Right atrium auricular region (tissue), 2 donors: ENCODE data around the gene ATP1B2. TPM values are rescaled to one million over a fixed set of nuclear protein-coding genes. Genes with fewer than 3 reads are reported as not detected.
"Not testable (repeated sequence)": the region's sequence is repeated elsewhere in the genome, so short reads cannot be mapped to it uniquely, and the experiment has no call there.

Experiments used
- DNase-seq: peaks from one replicate; pipeline ENCODE4 v3.0.0-alpha.2; 2019; ENCODE audit warnings: low spot score
- H3K27ac ChIP-seq, 2 donors: fragments of 200-600 bp; sonication (generic); 1 replicate in 1 of 2; 2 replicates in 1 of 2; pipeline ENCODE4 v1.5.1; 2016 to 2019
- H3K27me3 ChIP-seq, 2 donors: fragments of 200-600 bp; sonication (generic); one replicate each; pipeline versions ENCODE4 v1.5.1 to v1.6.0; 2017 to 2019
- H3K36me3 ChIP-seq: fragments of 200-600 bp; sonication (generic); one replicate; pipeline ENCODE4 v1.5.1; 2016
- H3K4me1 ChIP-seq, 2 donors: fragments of 200-600 bp; sonication (generic); one replicate each; pipeline versions ENCODE4 v1.5.1 to v1.6.0; 2017 to 2019
- H3K4me3 ChIP-seq, 2 donors: fragments of 200-600 bp; sonication (generic); 1 replicate in 1 of 2; 2 replicates in 1 of 2; pipeline ENCODE4 v1.5.1; 2017 to 2019; ENCODE audit warnings: mild to moderate bottlenecking in 1 of 2, moderate library complexity in 1 of 2
- H3K9me3 ChIP-seq, 2 donors: fragments of 200-600 bp; sonication (generic); one replicate each; pipeline ENCODE4 v1.5.1; 2019
- total RNA-seq, 2 donors: library from RNA; depleted of rRNA; stranded (reverse); fragments of >200 nt; gene quantifications; one replicate each; pipeline ENCODE4 v1.1.0, GENCODE V29; 2016
- TF ChIP-seq, protein P1 (sequence below), 2 donors: fragments of 200-600 bp; sonication (generic); IDR thresholded peaks; one replicate each; pipeline ENCODE4 v1.5.1; 2019; ENCODE audit warnings: antibody characterized with exemption in 2 of 2

Gene ATP1B2
- total RNA-seq, 2 donors from 2014 or later = 1.2 to 2.2 TPM

DNA sequence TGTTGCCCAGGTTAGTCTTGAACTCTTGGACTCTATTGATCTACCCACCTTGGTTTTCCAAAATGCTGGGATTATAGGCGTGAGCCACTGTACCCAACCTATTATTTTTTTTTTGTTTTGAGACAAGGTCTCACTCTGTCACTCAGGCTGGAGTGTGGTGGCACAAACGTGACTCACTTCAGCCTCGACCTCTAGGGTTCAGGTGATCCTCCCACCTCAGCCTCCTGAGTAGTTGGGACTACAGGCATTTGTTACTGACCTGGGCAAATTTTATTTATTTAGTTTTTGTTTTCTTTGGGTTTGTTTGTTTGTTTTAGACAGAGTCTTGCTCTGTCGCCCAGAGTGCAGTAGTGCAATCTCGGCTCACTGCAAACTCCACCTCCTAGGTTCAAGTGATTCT is 27.1 kb upstream of the ATP1B2 start:
- TF ChIP-seq, protein P1, sequence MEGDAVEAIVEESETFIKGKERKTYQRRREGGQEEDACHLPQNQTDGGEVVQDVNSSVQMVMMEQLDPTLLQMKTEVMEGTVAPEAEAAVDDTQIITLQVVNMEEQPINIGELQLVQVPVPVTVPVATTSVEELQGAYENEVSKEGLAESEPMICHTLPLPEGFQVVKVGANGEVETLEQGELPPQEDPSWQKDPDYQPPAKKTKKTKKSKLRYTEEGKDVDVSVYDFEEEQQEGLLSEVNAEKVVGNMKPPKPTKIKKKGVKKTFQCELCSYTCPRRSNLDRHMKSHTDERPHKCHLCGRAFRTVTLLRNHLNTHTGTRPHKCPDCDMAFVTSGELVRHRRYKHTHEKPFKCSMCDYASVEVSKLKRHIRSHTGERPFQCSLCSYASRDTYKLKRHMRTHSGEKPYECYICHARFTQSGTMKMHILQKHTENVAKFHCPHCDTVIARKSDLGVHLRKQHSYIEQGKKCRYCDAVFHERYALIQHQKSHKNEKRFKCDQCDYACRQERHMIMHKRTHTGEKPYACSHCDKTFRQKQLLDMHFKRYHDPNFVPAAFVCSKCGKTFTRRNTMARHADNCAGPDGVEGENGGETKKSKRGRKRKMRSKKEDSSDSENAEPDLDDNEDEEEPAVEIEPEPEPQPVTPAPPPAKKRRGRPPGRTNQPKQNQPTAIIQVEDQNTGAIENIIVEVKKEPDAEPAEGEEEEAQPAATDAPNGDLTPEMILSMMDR (IDR thresholded peaks at IDR 0.05) = no peak
- H3K36me3 ChIP-seq = no peaks in the 10 kb centered on the region
- no peak for DNase-seq
- H3K9me3 ChIP-seq = no peaks in the 10 kb centered on the region
- no peaks in the 10 kb centered on the region for H3K27me3 ChIP-seq
- H3K4me1 ChIP-seq = peaks cover 0 to 16% of the 10 kb centered on the region in 2 donors
- H3K27ac ChIP-seq = no peak overlapping the region
- H3K4me3 ChIP-seq = no peak overlapping the region

DNA sequence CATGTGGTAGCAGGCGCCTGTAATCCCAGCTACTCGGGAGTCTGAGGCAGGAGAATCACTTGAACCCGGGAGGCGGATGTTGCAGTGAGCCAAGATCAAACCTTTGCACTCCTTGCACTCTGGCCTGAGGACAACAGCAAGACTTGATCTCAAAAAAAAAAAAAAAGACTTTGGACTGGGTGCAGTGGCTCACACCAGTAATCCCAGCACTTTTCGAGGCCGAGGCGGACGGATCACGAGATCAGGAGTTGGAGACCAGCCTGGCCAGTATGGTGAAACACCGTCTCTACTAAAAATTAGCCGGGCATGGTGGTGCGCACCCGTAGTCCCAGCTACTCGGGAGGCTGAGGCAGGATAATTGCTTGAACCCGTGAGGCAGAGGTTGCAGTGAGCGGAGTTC is 25.0 kb upstream of the ATP1B2 start:
- not testable (repeated sequence) for H3K36me3 ChIP-seq, H3K27me3 ChIP-seq, H3K4me3 ChIP-seq, H3K9me3 ChIP-seq, DNase-seq, H3K27ac ChIP-seq
- H3K4me1 ChIP-seq = peaks cover 0 to 16% of the 10 kb centered on the region in 2 donors

DNA sequence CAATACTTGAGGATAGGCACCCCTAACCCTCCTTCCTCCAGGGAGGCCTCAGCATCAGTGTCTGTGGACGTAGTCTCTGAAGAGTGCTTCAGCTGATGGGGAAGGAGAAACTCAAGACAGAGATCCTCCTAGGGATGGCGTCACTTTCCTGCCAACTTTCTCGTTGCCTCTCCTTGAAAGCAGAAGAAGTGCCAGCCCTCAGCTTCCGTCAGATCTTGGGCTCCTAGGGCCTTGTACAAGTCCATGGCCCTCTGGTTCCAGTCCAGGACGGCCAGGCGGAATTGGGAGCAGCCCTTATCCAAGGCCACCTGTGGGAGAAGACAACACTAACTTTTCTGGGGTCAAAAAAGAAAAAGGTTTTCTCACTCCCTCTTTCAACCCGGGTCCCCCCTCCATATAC is 24.4 kb upstream of the ATP1B2 start:
- H3K4me3 ChIP-seq = no peak overlapping the region
- H3K9me3 ChIP-seq = no peaks in the 10 kb centered on the region
- H3K27ac ChIP-seq = peak overlapping the region in 1 of 2 donors; percentile 97
- H3K4me1 ChIP-seq = peaks cover 0 to 17% of the 10 kb centered on the region in 2 donors
- TF ChIP-seq, protein P1 (IDR thresholded peaks at IDR 0.05) = no peak
- no peak for DNase-seq
- no peaks in the 10 kb centered on the region for H3K36me3 ChIP-seq
- no peaks in the 10 kb centered on the region for H3K27me3 ChIP-seq

GRCh38 chr17:7626956-7627249 is 23.8 kb upstream of the ATP1B2 start:
- H3K4me3 ChIP-seq = peak overlapping the region; percentile 78 to 81
- DNase-seq = no peak
- peaks cover 0 to 23% of the 10 kb centered on the region in 2 donors for H3K4me1 ChIP-seq
- no peaks in the 10 kb centered on the region for H3K36me3 ChIP-seq
- no peaks in the 10 kb centered on the region for H3K9me3 ChIP-seq
- H3K27ac ChIP-seq = peak overlapping the region; percentile 97 to 98
- no peaks in the 10 kb centered on the region for H3K27me3 ChIP-seq
- TF ChIP-seq, protein P1 (IDR thresholded peaks at IDR 0.05) = no peak

DNA sequence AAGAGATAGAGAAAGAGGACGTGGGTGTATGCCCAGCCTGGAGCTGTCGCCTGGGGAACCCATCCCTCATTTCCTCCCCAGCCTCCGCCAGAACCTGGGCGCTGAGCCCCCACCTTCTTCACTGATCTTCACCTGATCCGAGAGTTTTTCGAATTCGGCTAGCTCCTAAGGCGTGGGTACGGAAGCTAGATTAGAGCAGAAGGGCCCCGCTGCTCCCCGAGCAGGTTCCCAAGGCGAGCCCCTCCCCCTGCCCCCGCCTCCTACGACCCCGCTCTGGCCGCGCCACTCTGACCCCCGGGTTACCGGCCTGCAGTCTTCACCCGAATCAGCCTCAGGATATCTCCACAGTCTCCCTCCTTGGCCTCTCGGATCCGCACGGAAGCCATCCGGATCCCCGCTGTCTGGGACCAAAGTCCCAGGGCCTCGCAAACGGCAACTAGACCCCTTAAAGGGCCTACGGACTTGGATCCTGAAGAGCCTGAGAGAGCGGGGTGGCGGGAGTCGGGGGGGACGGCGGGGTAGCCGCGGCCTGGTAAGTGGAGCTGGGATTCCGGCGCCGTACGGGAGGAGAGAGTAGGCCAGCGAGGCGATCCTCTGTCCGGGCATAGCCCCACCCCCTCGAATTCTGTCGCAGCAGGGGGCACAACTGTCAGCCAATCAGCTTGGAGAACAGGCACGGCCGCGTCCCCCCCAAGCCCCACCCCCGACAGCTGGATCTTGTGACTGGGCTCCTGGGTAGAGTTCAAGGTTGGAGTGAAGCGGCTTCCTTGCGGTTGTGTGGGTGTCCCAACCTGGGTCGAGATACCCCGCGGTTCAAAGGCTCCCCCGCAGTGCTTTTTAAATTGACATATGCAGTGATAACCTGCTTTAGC is 23.2 kb upstream of the ATP1B2 start, which contains the start of gene SAT2:
TSS of gene SAT2 (minus strand) at position 572 of the 872 bp plus-strand sequence. CDS start at position 386, 186 bp downstream.
- Histone ChIP-seq H3K4me3 (peak within 1 kb of the TSS; percentile 78 to 81), H3K4me1 (peaks cover 0 to 24% of the 10 kb centered on the region in 2 donors), H3K27me3 (no peaks in the 10 kb centered on the region), H3K9me3 (no peaks in the 10 kb centered on the region), H3K27ac (peak within 1 kb of the TSS; percentile 97 to 98), H3K36me3 (no peaks in the 10 kb centered on the region)
- TF ChIP-seq, protein P1 (IDR thresholded peaks at IDR 0.05) = no peak
- peak; percentile 97 for DNase-seq

- H3K27me3 ChIP-seq = no peaks in the 10 kb centered on the region
- TF ChIP-seq, protein P1 (IDR thresholded peaks at IDR 0.05) = no peak
Observed at GRCh38 chr17:7629939-7630571, 20.7 kb upstream of the ATP1B2 start, which contains the start of gene SHBG. Gene SHBG (plus strand): TSS chr17:7630135. CDS start chr17:7630173, 38 bp downstream.

More at GRCh38 chr17:7629939-7630571, 20.7 kb upstream of the ATP1B2 start, which contains the start of gene SHBG:
- Histone ChIP-seq H3K9me3 (no peaks in the 10 kb centered on the region), H3K36me3 (no peaks in the 10 kb centered on the region), H3K4me3 (no peak within 1 kb of the TSS), H3K4me1 (peaks cover 0 to 24% of the 10 kb centered on the region in 2 donors), H3K27ac (no peak within 1 kb of the TSS)
- no peak for DNase-seq
